Activated CD4-positive, alpha-beta memory T cell treated with anti-CD3 and anti-CD28 coated beads for 36 hours (primary cell): ENCODE data around the gene FAM222A. TPM values are rescaled to one million over a fixed set of nuclear protein-coding genes. Genes with fewer than 3 reads are reported as not detected.

Source experiments
- CTCF ChIA-PET: fragments of 350-600 bp; sonication (Branson Sonifier 250); formaldehyde crosslinking; loops from one replicate; lab custom pipeline; 2021; ENCODE audit warnings: antibody characterized with exemption, inconsistent platforms; lab: Charles Lee
- POLR2A ChIA-PET: fragments of 350-600 bp; sonication (Branson Sonifier 250); formaldehyde crosslinking; loops from one replicate; lab custom pipeline; 2021; ENCODE audit warnings: antibody characterized with exemption; lab: Charles Lee
- DNase-seq: peaks from one replicate; pipeline ENCODE4 v3.0.0-alpha.2; 2020
- H3K27ac Mint-ChIP-seq: one replicate; pipeline ENCODE4 v1.8.0; 2021; ENCODE audit warnings: mixed read lengths
- H3K27me3 Mint-ChIP-seq: one replicate; pipeline ENCODE4 v1.8.0; 2021; ENCODE audit warnings: mixed read lengths
- H3K36me3 Mint-ChIP-seq: one replicate; pipeline ENCODE4 v1.8.0; 2021; ENCODE audit warnings: mixed read lengths
- H3K4me1 Mint-ChIP-seq: one replicate; pipeline ENCODE4 v1.8.0; 2021; ENCODE audit warnings: low read depth, mixed read lengths
- H3K4me3 Mint-ChIP-seq: one replicate; pipeline ENCODE4 v1.8.0; 2021; ENCODE audit warnings: mild to moderate bottlenecking, mixed read lengths
- H3K9me3 Mint-ChIP-seq: one replicate; pipeline ENCODE4 v1.8.0; 2021; ENCODE audit warnings: mixed read lengths
- intact Hi-C: fragments of 100-400 bp; cut with micrococcal nuclease; formaldehyde crosslinking; loops from one replicate; pipeline ENCODE4 v1.15.1; 2023
- total RNA-seq, 2 experiments: library from RNA; stranded (reverse); gene quantifications; one replicate each; pipeline ENCODE4 v1.2.3, GENCODE V29; 2021

FAM222A gene
- total RNA-seq, 2 experiments from 2014 or later, result 0.29 to 0.55 TPM

DNA sequence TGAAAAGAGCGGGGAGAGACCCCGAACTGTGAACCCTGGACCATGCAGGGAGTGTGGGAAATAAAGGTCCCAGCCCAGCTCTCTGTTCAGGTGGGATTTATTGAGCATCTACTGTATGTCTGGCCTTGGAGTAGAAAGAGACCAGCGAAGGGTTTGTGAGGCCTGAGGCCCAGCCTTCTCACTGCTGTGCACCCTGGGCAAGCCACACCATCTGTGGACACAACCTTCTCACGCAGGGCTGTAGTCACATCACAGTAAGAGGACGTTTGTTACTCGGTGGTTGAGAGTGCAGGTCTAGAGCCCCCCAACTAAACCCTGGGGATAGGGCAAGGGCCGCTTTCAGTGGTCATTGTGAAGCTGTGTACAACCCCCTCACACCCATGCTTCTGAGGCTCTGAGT is 18.2 kb downstream of the FAM222A start:
- no peaks in the 10 kb centered on the region for H3K36me3 Mint-ChIP-seq
- no peak for DNase-seq
- CTCF ChIA-PET, result no interaction called here
- no peaks in the 10 kb centered on the region for H3K4me1 Mint-ChIP-seq
- intact Hi-C loops, result no loop called here
- H3K27me3 Mint-ChIP-seq, result peaks cover 17% of the 10 kb centered on the region
- POLR2A ChIA-PET, result no interaction called here
- H3K9me3 Mint-ChIP-seq, result no peaks in the 10 kb centered on the region
- no peak overlapping the region for H3K4me3 Mint-ChIP-seq
- no peak overlapping the region for H3K27ac Mint-ChIP-seq

- intact Hi-C loops, result no loop called here
- no peak overlapping the region for H3K27ac Mint-ChIP-seq
- no peak for DNase-seq
- ChIA-PET CTCF (no interaction called here), POLR2A (no interaction called here)
- no peaks in the 10 kb centered on the region for H3K9me3 Mint-ChIP-seq
- H3K36me3 Mint-ChIP-seq, result no peaks in the 10 kb centered on the region
- no peaks in the 10 kb centered on the region for H3K4me1 Mint-ChIP-seq
- H3K4me3 Mint-ChIP-seq, result no peak overlapping the region
- H3K27me3 Mint-ChIP-seq, result peaks cover 17% of the 10 kb centered on the region
These were observed 19.0 kb downstream of the FAM222A start for GRCh38 chr12:109732321-109733305.

GRCh38 chr12:109734219-109735000 is 20.8 kb downstream of the FAM222A start:
- intact Hi-C loops, result no loop called here
- no peak for DNase-seq
- ChIA-PET CTCF (interaction anchor here (1.6 kb wide), 1 partner anchor 136 kb away, joined by 5 read pairs; no protein-coding TSS in a partner anchor), POLR2A (no interaction called here)
- no peaks in the 10 kb centered on the region for H3K36me3 Mint-ChIP-seq
- peaks cover 19% of the 10 kb centered on the region for H3K27me3 Mint-ChIP-seq
- no peak overlapping the region for H3K27ac Mint-ChIP-seq
- H3K4me3 Mint-ChIP-seq, result no peak overlapping the region
- no peaks in the 10 kb centered on the region for H3K9me3 Mint-ChIP-seq
- H3K4me1 Mint-ChIP-seq, result no peaks in the 10 kb centered on the region

DNA sequence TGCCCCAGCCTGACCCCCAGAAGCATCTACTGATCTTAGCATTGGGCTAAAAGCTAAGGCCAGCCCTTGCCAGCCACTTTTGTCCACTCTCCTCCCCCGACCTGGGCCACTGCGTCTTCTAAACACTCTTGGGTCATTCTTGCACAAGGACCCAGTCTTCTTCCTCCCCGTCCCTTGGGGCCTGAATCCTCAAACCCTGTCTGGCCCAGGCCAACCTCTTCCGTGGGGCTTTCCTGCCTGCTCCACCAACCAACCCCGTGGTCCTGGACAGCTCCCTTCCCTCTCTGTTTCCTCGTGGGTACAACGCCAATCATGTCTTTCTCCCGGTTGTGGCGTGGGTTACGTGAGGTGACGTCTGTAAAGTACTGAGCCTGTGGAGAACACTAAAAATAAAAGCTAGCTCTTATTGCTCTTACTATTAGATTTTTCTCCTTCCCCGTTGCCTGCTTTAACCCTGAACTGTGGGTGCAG is 21.5 kb downstream of the FAM222A start:
- intact Hi-C loops, result no loop called here
- Mint-ChIP-seq H3K27ac (no peak overlapping the region), H3K4me1 (no peaks in the 10 kb centered on the region), H3K27me3 (peaks cover 19% of the 10 kb centered on the region), H3K9me3 (no peaks in the 10 kb centered on the region), H3K4me3 (no peak overlapping the region), H3K36me3 (no peaks in the 10 kb centered on the region)
- POLR2A ChIA-PET, result no interaction called here
- DNase-seq, result no peak
- CTCF ChIA-PET, result interaction anchor here (1.6 kb wide), 1 partner anchor 137 kb away, joined by 5 read pairs; no protein-coding TSS in a partner anchor

DNA sequence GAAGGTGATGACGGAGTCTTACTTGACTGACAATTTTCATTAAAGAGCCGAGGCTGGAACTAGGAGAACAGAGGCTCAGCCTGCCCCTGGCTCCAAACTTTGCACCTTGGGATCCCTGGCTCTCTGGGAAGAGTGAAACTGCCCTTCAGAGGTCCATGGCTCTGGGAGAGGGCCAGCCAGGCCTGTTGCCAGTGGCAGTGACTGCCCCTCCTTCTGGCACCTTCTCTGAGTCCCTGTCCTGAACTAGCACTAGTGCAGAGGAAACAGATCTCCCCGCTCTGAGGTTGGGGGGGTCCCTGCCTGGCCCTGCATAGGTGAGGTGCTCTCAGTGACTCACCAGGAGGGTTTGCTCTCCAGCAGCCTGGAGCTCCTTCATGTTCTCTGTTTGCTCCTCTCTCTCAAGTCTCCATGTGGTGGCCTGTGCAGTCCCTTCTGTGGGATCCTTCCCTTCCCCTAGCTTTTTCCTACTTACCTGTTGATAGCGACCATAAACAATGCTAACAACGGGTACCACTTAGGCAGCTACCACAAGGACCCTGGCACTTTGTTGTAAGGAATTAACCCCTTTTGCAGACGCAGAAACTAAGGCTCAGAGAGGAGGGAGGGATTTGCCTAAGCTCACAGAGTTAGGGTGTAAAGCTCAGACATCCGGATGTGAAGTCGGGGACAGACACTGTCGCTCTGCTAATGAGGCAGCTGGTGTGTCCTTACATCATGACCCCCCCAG is 22.4 kb downstream of the FAM222A start:
- H3K9me3 Mint-ChIP-seq, result no peaks in the 10 kb centered on the region
- H3K27ac Mint-ChIP-seq, result no peak overlapping the region
- H3K4me1 Mint-ChIP-seq, result no peaks in the 10 kb centered on the region
- intact Hi-C loops, result no loop called here
- CTCF ChIA-PET, result interaction anchor here (0.8 kb wide), 1 partner anchor 138 kb away, joined by 3 read pairs; no protein-coding TSS in a partner anchor
- DNase-seq, result no peak
- H3K4me3 Mint-ChIP-seq, result no peak overlapping the region
- POLR2A ChIA-PET, result no interaction called here
- no peaks in the 10 kb centered on the region for H3K36me3 Mint-ChIP-seq
- peaks cover 23% of the 10 kb centered on the region for H3K27me3 Mint-ChIP-seq

DNA sequence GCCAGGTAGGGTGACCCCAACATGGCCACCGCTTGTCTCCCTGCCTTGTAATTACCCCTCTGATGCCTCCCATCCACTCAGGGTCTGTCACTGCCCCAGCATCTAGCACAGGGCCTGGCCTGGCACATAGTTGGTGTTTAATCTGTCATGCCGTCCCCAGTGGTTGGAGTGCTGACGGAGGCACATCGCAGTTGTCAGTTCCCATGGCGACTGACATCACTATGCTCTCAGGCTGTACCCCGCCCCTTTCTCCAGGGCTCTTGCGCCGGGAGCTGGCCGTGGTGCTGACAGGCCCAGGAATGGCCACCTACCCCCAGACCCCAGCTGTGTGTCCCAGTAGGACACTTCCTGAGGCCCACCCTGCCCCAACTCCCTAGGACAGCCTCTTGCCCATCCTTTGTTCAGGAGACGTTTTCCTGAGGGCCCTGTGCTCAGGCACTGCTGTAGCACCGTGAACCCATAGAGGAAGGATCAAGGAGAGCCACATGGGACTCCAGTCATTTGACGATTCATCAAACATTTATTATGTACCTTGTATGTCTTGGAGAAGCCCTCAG is 23.0 kb downstream of the FAM222A start:
- Mint-ChIP-seq H3K4me1 (no peaks in the 10 kb centered on the region), H3K27ac (no peak overlapping the region), H3K4me3 (no peak overlapping the region), H3K27me3 (peaks cover 23% of the 10 kb centered on the region), H3K9me3 (no peaks in the 10 kb centered on the region), H3K36me3 (no peaks in the 10 kb centered on the region)
- POLR2A ChIA-PET, result no interaction called here
- intact Hi-C loops, result no loop called here
- peak; percentile 42 for DNase-seq
- CTCF ChIA-PET, result no interaction called here

DNA sequence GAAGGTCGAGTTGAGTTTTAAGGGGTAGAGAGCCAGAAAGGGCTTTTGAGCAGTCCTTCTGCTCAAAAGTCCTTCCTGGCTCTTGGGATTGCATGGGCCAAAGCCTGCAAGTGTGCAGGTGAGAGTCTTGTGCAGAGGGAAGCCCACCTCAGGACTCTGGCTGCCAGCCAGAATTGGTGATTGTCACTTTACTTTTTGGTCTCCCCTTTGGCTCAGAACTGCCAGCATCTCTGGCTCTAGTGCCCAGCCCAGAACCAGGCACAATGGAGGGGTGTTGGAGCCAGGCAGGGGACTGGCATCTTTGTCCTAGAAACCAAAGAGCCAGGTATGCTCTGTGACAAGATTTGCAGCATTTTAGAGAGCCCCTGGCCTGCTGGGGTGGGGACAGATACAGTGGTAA is 23.5 kb downstream of the FAM222A start:
- Mint-ChIP-seq H3K36me3 (no peaks in the 10 kb centered on the region), H3K27ac (no peak overlapping the region), H3K9me3 (no peaks in the 10 kb centered on the region), H3K27me3 (peaks cover 23% of the 10 kb centered on the region), H3K4me1 (no peaks in the 10 kb centered on the region), H3K4me3 (no peak overlapping the region)
- intact Hi-C loops, result no loop called here
- ChIA-PET CTCF (no interaction called here), POLR2A (no interaction called here)
- DNase-seq, result no peak

DNA sequence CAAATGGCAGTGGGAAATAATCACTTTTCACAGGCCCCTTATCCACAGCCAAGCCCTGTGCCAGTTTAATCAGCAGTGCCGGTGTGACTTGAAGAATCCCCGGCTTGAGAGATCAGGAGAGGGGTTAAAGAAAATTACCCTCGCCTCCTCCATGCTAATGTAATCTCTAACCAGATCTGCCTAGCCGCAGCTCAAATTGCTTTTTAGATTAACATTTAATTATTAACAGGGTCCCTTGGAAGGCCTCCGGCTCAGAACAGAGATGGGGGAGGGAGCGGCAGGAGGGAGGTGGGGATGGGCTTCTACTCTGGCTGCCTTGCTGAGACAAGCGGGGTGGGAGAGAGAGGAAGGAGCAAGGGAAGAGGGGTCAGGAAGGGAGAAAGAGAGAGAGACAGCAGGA is 24.0 kb downstream of the FAM222A start:
- Mint-ChIP-seq H3K36me3 (no peaks in the 10 kb centered on the region), H3K9me3 (no peaks in the 10 kb centered on the region), H3K27ac (no peak overlapping the region), H3K4me1 (no peaks in the 10 kb centered on the region), H3K27me3 (peaks cover 23% of the 10 kb centered on the region), H3K4me3 (no peak overlapping the region)
- intact Hi-C loops, result no loop called here
- ChIA-PET CTCF (no interaction called here), POLR2A (no interaction called here)
- no peak for DNase-seq

- no peaks in the 10 kb centered on the region for H3K9me3 Mint-ChIP-seq
- no peak overlapping the region for H3K27ac Mint-ChIP-seq
- H3K4me1 Mint-ChIP-seq, result no peaks in the 10 kb centered on the region
- intact Hi-C loops, result no loop called here
- no peak for DNase-seq
- no peak overlapping the region for H3K4me3 Mint-ChIP-seq
- peaks cover 19% of the 10 kb centered on the region for H3K27me3 Mint-ChIP-seq
- CTCF ChIA-PET, result no interaction called here
- POLR2A ChIA-PET, result no interaction called here
- no peaks in the 10 kb centered on the region for H3K36me3 Mint-ChIP-seq
These were observed 24.6 kb downstream of the FAM222A start for GRCh38 chr12:109738209-109738608.

DNA sequence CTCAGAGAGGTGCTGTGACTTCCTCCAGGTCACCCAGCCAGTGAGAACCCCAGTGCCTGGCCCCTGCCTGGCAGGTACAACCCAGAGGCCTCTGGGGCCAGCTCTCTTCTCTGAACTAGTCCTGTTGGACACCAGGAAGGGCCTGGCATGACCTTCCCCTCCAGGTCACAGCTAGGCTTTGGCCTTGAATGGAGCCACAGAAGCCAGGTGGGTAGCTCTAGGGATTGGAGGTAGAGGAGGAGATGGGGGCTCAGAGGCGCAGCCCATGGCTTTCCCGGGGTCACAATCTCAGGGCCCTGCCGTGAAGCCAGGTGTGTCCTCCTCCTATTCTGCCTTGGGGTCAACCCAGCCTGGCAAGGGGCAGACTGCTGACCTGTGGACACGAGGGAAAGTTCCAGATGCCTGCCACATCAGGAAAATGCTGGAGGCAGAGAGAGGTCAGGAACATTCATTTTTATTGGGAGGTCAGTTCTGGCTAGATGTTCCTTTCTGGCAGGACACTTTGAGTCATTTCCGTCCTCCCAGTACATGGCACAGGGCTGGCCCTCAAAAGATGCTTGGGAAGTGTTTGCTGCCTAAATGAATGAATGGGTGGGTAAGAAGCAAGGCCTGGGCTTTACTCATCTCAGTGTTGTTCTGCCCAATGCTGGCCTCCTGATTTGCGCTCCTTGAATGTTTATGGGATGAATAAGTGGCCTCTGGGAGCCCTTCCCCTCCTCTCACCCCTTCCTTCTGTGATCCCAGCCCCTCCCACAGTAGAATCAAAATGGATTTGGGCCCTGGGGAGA is 25.4 kb downstream of the FAM222A start:
- intact Hi-C loops, result no loop called here
- no peak overlapping the region for H3K27ac Mint-ChIP-seq
- no peak for DNase-seq
- H3K27me3 Mint-ChIP-seq, result peaks cover 15% of the 10 kb centered on the region
- H3K9me3 Mint-ChIP-seq, result no peaks in the 10 kb centered on the region
- H3K36me3 Mint-ChIP-seq, result no peaks in the 10 kb centered on the region
- no peaks in the 10 kb centered on the region for H3K4me1 Mint-ChIP-seq
- ChIA-PET POLR2A (no interaction called here), CTCF (no interaction called here)
- no peak overlapping the region for H3K4me3 Mint-ChIP-seq
